Loucy (cell line): ENCODE data around the gene CTBP2.

Source experiments
- H2AFZ ChIP-seq: fragments of 200-600 bp; sonication (generic); 2 replicates; pipeline ENCODE4 v1.6.0; 2016; ENCODE audit warnings: antibody characterized with exemption, mild to moderate bottlenecking, low read length, moderate library complexity
- H3F3A ChIP-seq: fragments of 200-600 bp; 2 replicates; pipeline ENCODE4 v1.6.0; 2016; ENCODE audit warnings: antibody characterized with exemption, low read depth, mild to moderate bottlenecking
- H3K27me3 ChIP-seq: fragments of 200-600 bp; sonication (generic); 2 replicates; pipeline ENCODE4 v1.6.1; 2014; ENCODE audit warnings: low read length, mild to moderate bottlenecking; ENCODE audit not compliant: insufficient read depth, poor library complexity, severe bottlenecking
- H3K36me3 ChIP-seq: fragments of 200-600 bp; sonication (generic); 2 replicates; pipeline ENCODE4 v1.6.1; 2016; ENCODE audit warnings: low read length; ENCODE audit not compliant: insufficient read depth
- H3K4me1 ChIP-seq: fragments of 200-600 bp; sonication (generic); 2 replicates; pipeline ENCODE4 v1.5.1; 2014; ENCODE audit warnings: low read length, mild to moderate bottlenecking; ENCODE audit not compliant: insufficient read depth, poor library complexity, severe bottlenecking
- H3K4me2 ChIP-seq: fragments of 200-600 bp; sonication (generic); 2 replicates; pipeline ENCODE4 v1.6.0; 2014; ENCODE audit warnings: antibody characterized with exemption, low read length, low read depth, mild to moderate bottlenecking; ENCODE audit not compliant: poor library complexity, severe bottlenecking
- H3K4me3 ChIP-seq: fragments of 200-600 bp; sonication (generic); 2 replicates; pipeline ENCODE4 v1.5.1; 2014; ENCODE audit warnings: low read length, mild to moderate bottlenecking, mixed read lengths; ENCODE audit not compliant: poor library complexity, severe bottlenecking
- H3K79me2 ChIP-seq: fragments of 200-600 bp; sonication (generic); 2 replicates; pipeline ENCODE4 v1.6.1; 2014; ENCODE audit warnings: low read length; ENCODE audit not compliant: insufficient read depth
- H3K9ac ChIP-seq: fragments of 200-600 bp; sonication (generic); 2 replicates; pipeline ENCODE4 v1.6.0; 2014; ENCODE audit warnings: mild to moderate bottlenecking, low read depth, low read length, moderate library complexity; ENCODE audit not compliant: poor library complexity, severe bottlenecking
- H3K9me2 ChIP-seq: fragments of 200-600 bp; sonication (generic); replicated peaks from 2 replicates; pipeline ENCODE4 v1.6.1; 2016; ENCODE audit warnings: low read depth, low read length, mixed read lengths
- H3K9me3 ChIP-seq: fragments of 200-600 bp; sonication (generic); 2 replicates; pipeline ENCODE4 v1.6.1; 2014; ENCODE audit warnings: mild to moderate bottlenecking, antibody characterized with exemption, low read length, low read depth; ENCODE audit not compliant: insufficient read depth
- H4K20me1 ChIP-seq: fragments of 200-600 bp; sonication (generic); 2 replicates; pipeline ENCODE4 v1.6.0; 2014; ENCODE audit warnings: antibody characterized with exemption, low read length, mild to moderate bottlenecking; ENCODE audit not compliant: insufficient read depth, poor library complexity, severe bottlenecking
- CTCF ChIP-seq: fragments of 200-600 bp; sonication (generic); conservative IDR thresholded peaks from 2 replicates; pipeline ENCODE4 v1.5.1; 2014; ENCODE audit warnings: mild to moderate bottlenecking, antibody characterized with exemption, low read length
- EZH2phosphoT487 ChIP-seq: fragments of 200-600 bp; IDR thresholded peaks from 2 replicates; pipeline ENCODE4 v1.6.1; 2018; ENCODE audit warnings: antibody characterized with exemption, mild to moderate bottlenecking, moderate library complexity, borderline replicate concordance

CTBP2 gene

DNA sequence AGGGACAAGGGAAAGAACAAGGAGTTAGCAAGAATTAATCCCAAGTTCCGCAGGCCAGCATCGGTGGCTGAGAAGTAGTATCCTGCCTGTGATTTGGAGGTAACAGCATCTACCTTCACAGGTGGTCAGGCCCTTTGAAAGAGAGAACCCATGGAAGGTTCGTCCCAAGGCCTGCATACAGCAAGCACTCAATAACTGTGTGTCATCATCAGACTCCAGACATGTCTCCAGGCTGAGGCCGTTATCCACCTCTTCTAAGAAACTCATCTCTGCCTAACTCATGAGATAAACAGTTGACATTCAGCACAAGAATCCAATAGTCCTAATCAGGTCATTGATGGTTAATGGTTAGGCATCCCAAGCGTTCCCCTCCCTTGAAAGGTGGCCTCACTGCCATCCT lies 45.0 kb downstream of the CTBP2 start:
- no peak overlapping the region for H3K4me3 ChIP-seq
- H3K9me2 ChIP-seq, result no peaks in the 10 kb centered on the region
- no peaks in the 10 kb centered on the region for H3K27me3 ChIP-seq
- no peak overlapping the region for H2AFZ ChIP-seq
- no peaks in the 10 kb centered on the region for H3K4me1 ChIP-seq
- no peaks in the 10 kb centered on the region for H3K36me3 ChIP-seq
- H3K4me2 ChIP-seq, result no peak overlapping the region
- no peak overlapping the region for H3K9ac ChIP-seq
- no peaks in the 10 kb centered on the region for H4K20me1 ChIP-seq
- peaks cover 4% of the 10 kb centered on the region; the same call in 1 of the 2 replicates for H3K9me3 ChIP-seq
- H3K79me2 ChIP-seq, result no peaks in the 10 kb centered on the region
- TF ChIP-seq CTCF (no peak), EZH2phosphoT487 (no peak)
- no peaks in the 10 kb centered on the region for H3F3A ChIP-seq

GRCh38 chr10:125114761-125115391 lies 45.5 kb downstream of the CTBP2 start:
- Histone ChIP-seq H3K79me2 (no peaks in the 10 kb centered on the region), H3K4me1 (no peaks in the 10 kb centered on the region), H3K27me3 (no peaks in the 10 kb centered on the region), H3K4me2 (no peak overlapping the region), H3K4me3 (no peak overlapping the region), H3F3A (no peaks in the 10 kb centered on the region), H3K9me3 (peaks cover 4% of the 10 kb centered on the region; the same call in 1 of the 2 replicates), H3K9me2 (no peaks in the 10 kb centered on the region), H4K20me1 (no peaks in the 10 kb centered on the region), H2AFZ (no peak overlapping the region), H3K9ac (no peak overlapping the region), H3K36me3 (no peaks in the 10 kb centered on the region)
- TF ChIP-seq EZH2phosphoT487 (no peak), CTCF (no peak)

GRCh38 chr10:125113691-125114371 lies 46.5 kb downstream of the CTBP2 start:
- Histone ChIP-seq H3K9me3 (peaks cover 4% of the 10 kb centered on the region; the same call in 1 of the 2 replicates), H3K4me2 (no peak overlapping the region), H3F3A (no peaks in the 10 kb centered on the region), H3K27me3 (no peaks in the 10 kb centered on the region), H3K4me3 (no peak overlapping the region), H2AFZ (no peak overlapping the region), H4K20me1 (no peaks in the 10 kb centered on the region), H3K9ac (no peak overlapping the region), H3K36me3 (no peaks in the 10 kb centered on the region), H3K79me2 (no peaks in the 10 kb centered on the region), H3K9me2 (no peaks in the 10 kb centered on the region), H3K4me1 (no peaks in the 10 kb centered on the region)
- TF ChIP-seq EZH2phosphoT487 (no peak), CTCF (no peak)
